Loucy (cell line): Measurements from ENCODE around the gene LMNTD2.

Experiments
- H2AFZ ChIP-seq: fragments of 200-600 bp; sonication (generic); 2 replicates; pipeline ENCODE4 v1.6.0; 2016; ENCODE audit warnings: antibody characterized with exemption, mild to moderate bottlenecking, low read length, moderate library complexity
- H3F3A ChIP-seq: fragments of 200-600 bp; 2 replicates; pipeline ENCODE4 v1.6.0; 2016; ENCODE audit warnings: antibody characterized with exemption, low read depth, mild to moderate bottlenecking
- H3K27me3 ChIP-seq: fragments of 200-600 bp; sonication (generic); 2 replicates; pipeline ENCODE4 v1.6.1; 2014; ENCODE audit warnings: low read length, mild to moderate bottlenecking; ENCODE audit not compliant: insufficient read depth, poor library complexity, severe bottlenecking
- H3K36me3 ChIP-seq: fragments of 200-600 bp; sonication (generic); 2 replicates; pipeline ENCODE4 v1.6.1; 2016; ENCODE audit warnings: low read length; ENCODE audit not compliant: insufficient read depth
- H3K4me1 ChIP-seq: fragments of 200-600 bp; sonication (generic); 2 replicates; pipeline ENCODE4 v1.5.1; 2014; ENCODE audit warnings: low read length, mild to moderate bottlenecking; ENCODE audit not compliant: insufficient read depth, poor library complexity, severe bottlenecking
- H3K4me2 ChIP-seq: fragments of 200-600 bp; sonication (generic); 2 replicates; pipeline ENCODE4 v1.6.0; 2014; ENCODE audit warnings: antibody characterized with exemption, low read length, low read depth, mild to moderate bottlenecking; ENCODE audit not compliant: poor library complexity, severe bottlenecking
- H3K4me3 ChIP-seq: fragments of 200-600 bp; sonication (generic); 2 replicates; pipeline ENCODE4 v1.5.1; 2014; ENCODE audit warnings: low read length, mild to moderate bottlenecking, mixed read lengths; ENCODE audit not compliant: poor library complexity, severe bottlenecking
- H3K79me2 ChIP-seq: fragments of 200-600 bp; sonication (generic); 2 replicates; pipeline ENCODE4 v1.6.1; 2014; ENCODE audit warnings: low read length; ENCODE audit not compliant: insufficient read depth
- H3K9ac ChIP-seq: fragments of 200-600 bp; sonication (generic); 2 replicates; pipeline ENCODE4 v1.6.0; 2014; ENCODE audit warnings: mild to moderate bottlenecking, low read depth, low read length, moderate library complexity; ENCODE audit not compliant: poor library complexity, severe bottlenecking
- H3K9me2 ChIP-seq: fragments of 200-600 bp; sonication (generic); replicated peaks from 2 replicates; pipeline ENCODE4 v1.6.1; 2016; ENCODE audit warnings: low read depth, low read length, mixed read lengths
- H3K9me3 ChIP-seq: fragments of 200-600 bp; sonication (generic); 2 replicates; pipeline ENCODE4 v1.6.1; 2014; ENCODE audit warnings: mild to moderate bottlenecking, antibody characterized with exemption, low read length, low read depth; ENCODE audit not compliant: insufficient read depth
- H4K20me1 ChIP-seq: fragments of 200-600 bp; sonication (generic); 2 replicates; pipeline ENCODE4 v1.6.0; 2014; ENCODE audit warnings: antibody characterized with exemption, low read length, mild to moderate bottlenecking; ENCODE audit not compliant: insufficient read depth, poor library complexity, severe bottlenecking
- EZH2phosphoT487 ChIP-seq: fragments of 200-600 bp; IDR thresholded peaks from 2 replicates; pipeline ENCODE4 v1.6.1; 2018; ENCODE audit warnings: antibody characterized with exemption, mild to moderate bottlenecking, moderate library complexity, borderline replicate concordance
- TF ChIP-seq, protein P1 (sequence below): fragments of 200-600 bp; sonication (generic); conservative IDR thresholded peaks from 2 replicates; pipeline ENCODE4 v1.5.1; 2014; ENCODE audit warnings: mild to moderate bottlenecking, antibody characterized with exemption, low read length

Gene LMNTD2

GRCh38 chr11:551596-551995 lies 8.9 kb downstream of the LMNTD2 start:
- H4K20me1 ChIP-seq = no peaks in the 10 kb centered on the region
- H3K9ac ChIP-seq = no peak overlapping the region
- H3K27me3 ChIP-seq = no peaks in the 10 kb centered on the region
- H3K9me2 ChIP-seq = no peaks in the 10 kb centered on the region
- no peaks in the 10 kb centered on the region for H3K9me3 ChIP-seq
- H3K4me1 ChIP-seq = peaks cover 7% of the 10 kb centered on the region
- H3F3A ChIP-seq = no peaks in the 10 kb centered on the region
- no peak for TF ChIP-seq EZH2phosphoT487
- TF ChIP-seq, protein P1, sequence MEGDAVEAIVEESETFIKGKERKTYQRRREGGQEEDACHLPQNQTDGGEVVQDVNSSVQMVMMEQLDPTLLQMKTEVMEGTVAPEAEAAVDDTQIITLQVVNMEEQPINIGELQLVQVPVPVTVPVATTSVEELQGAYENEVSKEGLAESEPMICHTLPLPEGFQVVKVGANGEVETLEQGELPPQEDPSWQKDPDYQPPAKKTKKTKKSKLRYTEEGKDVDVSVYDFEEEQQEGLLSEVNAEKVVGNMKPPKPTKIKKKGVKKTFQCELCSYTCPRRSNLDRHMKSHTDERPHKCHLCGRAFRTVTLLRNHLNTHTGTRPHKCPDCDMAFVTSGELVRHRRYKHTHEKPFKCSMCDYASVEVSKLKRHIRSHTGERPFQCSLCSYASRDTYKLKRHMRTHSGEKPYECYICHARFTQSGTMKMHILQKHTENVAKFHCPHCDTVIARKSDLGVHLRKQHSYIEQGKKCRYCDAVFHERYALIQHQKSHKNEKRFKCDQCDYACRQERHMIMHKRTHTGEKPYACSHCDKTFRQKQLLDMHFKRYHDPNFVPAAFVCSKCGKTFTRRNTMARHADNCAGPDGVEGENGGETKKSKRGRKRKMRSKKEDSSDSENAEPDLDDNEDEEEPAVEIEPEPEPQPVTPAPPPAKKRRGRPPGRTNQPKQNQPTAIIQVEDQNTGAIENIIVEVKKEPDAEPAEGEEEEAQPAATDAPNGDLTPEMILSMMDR = no peak
- no peaks in the 10 kb centered on the region for H3K79me2 ChIP-seq
- no peaks in the 10 kb centered on the region for H3K36me3 ChIP-seq
- no peak overlapping the region for H3K4me3 ChIP-seq
- no peak overlapping the region for H2AFZ ChIP-seq
- no peak overlapping the region for H3K4me2 ChIP-seq

DNA sequence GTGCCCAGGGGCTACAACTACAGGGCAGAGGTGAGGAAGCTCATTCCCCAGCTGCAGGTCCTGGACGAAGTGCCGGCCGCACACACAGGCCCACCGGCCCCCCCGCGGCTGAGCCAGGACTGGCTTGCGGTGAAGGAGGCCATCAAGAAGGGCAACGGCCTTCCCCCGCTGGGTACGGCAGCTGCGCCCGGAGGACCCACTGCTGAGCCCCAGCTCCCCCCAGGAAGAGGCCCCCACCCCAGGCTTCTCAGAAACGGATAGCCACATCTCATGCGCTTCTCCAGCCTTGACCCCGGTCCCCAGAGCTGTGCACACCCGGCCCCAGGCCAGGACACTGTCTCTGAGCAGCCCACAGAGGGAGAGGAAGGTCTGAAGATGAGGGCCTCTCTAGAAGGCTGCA lies 9.4 kb downstream of the LMNTD2 start:
- Histone ChIP-seq H2AFZ (no peak overlapping the region), H3K79me2 (no peaks in the 10 kb centered on the region), H3K9me2 (no peaks in the 10 kb centered on the region), H3K9me3 (no peaks in the 10 kb centered on the region), H3K4me2 (no peak overlapping the region), H3K4me1 (peaks cover 7% of the 10 kb centered on the region), H3K36me3 (no peaks in the 10 kb centered on the region), H3F3A (no peaks in the 10 kb centered on the region), H3K9ac (no peak overlapping the region), H3K4me3 (no peak overlapping the region), H3K27me3 (no peaks in the 10 kb centered on the region), H4K20me1 (no peaks in the 10 kb centered on the region)
- no peak for TF ChIP-seq EZH2phosphoT487
- TF ChIP-seq, protein P1 = no peak

GRCh38 chr11:550746-551085 lies 9.8 kb downstream of the LMNTD2 start:
- Histone ChIP-seq H3K9me2 (no peaks in the 10 kb centered on the region), H3K79me2 (no peaks in the 10 kb centered on the region), H3K4me3 (no peak overlapping the region), H3K4me2 (no peak overlapping the region), H3K27me3 (no peaks in the 10 kb centered on the region), H2AFZ (no peak overlapping the region), H3F3A (no peaks in the 10 kb centered on the region), H4K20me1 (no peaks in the 10 kb centered on the region), H3K4me1 (peaks cover 7% of the 10 kb centered on the region), H3K9ac (no peak overlapping the region), H3K9me3 (no peaks in the 10 kb centered on the region), H3K36me3 (no peaks in the 10 kb centered on the region)
- TF ChIP-seq, protein P1 = no peak
